ENCODE results near the gene MRPL10.
A peak's percentile ranks its signal among the peaks of the same experiment; 100 is the strongest.

MRPL10 gene

GRCh38 chr17:47844227-47844626 is 12.9 kb upstream of the MRPL10 start:
- Histone ChIP-seq H3K9ac (ENCODE audit: low read length) (no peak overlapping the region), H3K9me3 (ENCODE audit: low read length) (no peaks in the 10 kb centered on the region), H3K36me3 (ENCODE audit: insufficient read depth, low read length) (no peaks in the 10 kb centered on the region), H3K27ac (ENCODE audit: low read depth, low read length) (no peak overlapping the region), H3K4me3 (ENCODE audit: low read depth in 1 of 2, low read length in 2 of 2) (no peak overlapping the region), H3K4me1 (ENCODE audit: insufficient read depth, low read length) (peaks cover 21% of the 10 kb centered on the region), H3K27me3 (ENCODE audit: control insufficient read depth in 1 of 2, insufficient read depth in 2 of 2, low read length in 2 of 2) (peaks cover 16 to 45% of the 10 kb centered on the region in 2 donors)

- Histone ChIP-seq H3K9me3 (ENCODE audit: low read length) (no peaks in the 10 kb centered on the region), H3K9ac (ENCODE audit: low read length) (no peak overlapping the region), H3K36me3 (ENCODE audit: insufficient read depth, low read length) (peaks cover 5% of the 10 kb centered on the region), H3K27ac (ENCODE audit: low read depth, low read length) (no peak overlapping the region), H3K27me3 (ENCODE audit: control insufficient read depth in 1 of 2, insufficient read depth in 2 of 2, low read length in 2 of 2) (peaks cover 16 to 37% of the 10 kb centered on the region in 2 donors), H3K4me1 (ENCODE audit: insufficient read depth, low read length) (peaks cover 21% of the 10 kb centered on the region), H3K4me3 (ENCODE audit: low read depth in 1 of 2, low read length in 2 of 2) (no peak overlapping the region)
These were observed 12.0 kb upstream of the MRPL10 start for GRCh38 chr17:47843391-47843730.

GRCh38 chr17:47841488-47842291 is 10.3 kb upstream of the MRPL10 start:
- peak overlapping the region; percentile 49 for H3K9ac ChIP-seq (ENCODE audit: low read length)

GRCh38 chr17:47840742-47841487 is 9.6 kb upstream of the MRPL10 start, which contains the start of gene SCRN2:
Gene SCRN2, minus strand, starts transcription at chr17:47841273. Its CDS starts 430 bp downstream, at chr17:47840843.
- Histone ChIP-seq H3K9me3 (ENCODE audit: low read length) (no peaks in the 10 kb centered on the region), H3K27ac (ENCODE audit: low read depth, low read length) (peak within 1 kb of the TSS; percentile 82), H3K9ac (ENCODE audit: low read length) (peak within 1 kb of the TSS; percentile 49), H3K27me3 (ENCODE audit: control insufficient read depth in 1 of 2, insufficient read depth in 2 of 2, low read length in 2 of 2) (peaks cover 4 to 13% of the 10 kb centered on the region in 2 donors), H3K4me3 (ENCODE audit: low read depth in 1 of 2, low read length in 2 of 2) (peak within 1 kb of the TSS; percentile 59 to 89), H3K4me1 (ENCODE audit: insufficient read depth, low read length) (peaks cover 21% of the 10 kb centered on the region), H3K36me3 (ENCODE audit: insufficient read depth, low read length) (peaks cover 14% of the 10 kb centered on the region)

More at GRCh38 chr17:47841488-47842291, 10.3 kb upstream of the MRPL10 start:
- Histone ChIP-seq H3K9me3 (ENCODE audit: low read length) (no peaks in the 10 kb centered on the region), H3K27ac (ENCODE audit: low read depth, low read length) (peak overlapping the region; percentile 82), H3K36me3 (ENCODE audit: insufficient read depth, low read length) (peaks cover 10% of the 10 kb centered on the region), H3K27me3 (ENCODE audit: control insufficient read depth in 1 of 2, insufficient read depth in 2 of 2, low read length in 2 of 2) (peaks cover 11 to 20% of the 10 kb centered on the region in 2 donors), H3K4me3 (ENCODE audit: low read depth in 1 of 2, low read length in 2 of 2) (peak overlapping the region; percentile 59 to 89), H3K4me1 (ENCODE audit: insufficient read depth, low read length) (peaks cover 21% of the 10 kb centered on the region)

GRCh38 chr17:47840001-47840741 is 8.8 kb upstream of the MRPL10 start:
- Histone ChIP-seq H3K4me3 (ENCODE audit: low read depth in 1 of 2, low read length in 2 of 2) (peak overlapping the region; percentile 59 to 89), H3K27ac (ENCODE audit: low read depth, low read length) (peak overlapping the region; percentile 82), H3K27me3 (ENCODE audit: control insufficient read depth in 1 of 2, insufficient read depth in 2 of 2, low read length in 2 of 2) (peaks cover 0 to 6% of the 10 kb centered on the region in 2 donors), H3K9me3 (ENCODE audit: low read length) (no peaks in the 10 kb centered on the region), H3K4me1 (ENCODE audit: insufficient read depth, low read length) (peaks cover 21% of the 10 kb centered on the region), H3K36me3 (ENCODE audit: insufficient read depth, low read length) (peaks cover 18% of the 10 kb centered on the region), H3K9ac (ENCODE audit: low read length) (peak overlapping the region; percentile 49)

- Histone ChIP-seq H3K9ac (ENCODE audit: low read length) (no peak overlapping the region), H3K4me1 (ENCODE audit: insufficient read depth, low read length) (peaks cover 21% of the 10 kb centered on the region), H3K27ac (ENCODE audit: low read depth, low read length) (no peak overlapping the region), H3K9me3 (ENCODE audit: low read length) (no peaks in the 10 kb centered on the region), H3K36me3 (ENCODE audit: insufficient read depth, low read length) (peaks cover 18% of the 10 kb centered on the region), H3K4me3 (ENCODE audit: low read depth in 1 of 2, low read length in 2 of 2) (no peak overlapping the region), H3K27me3 (ENCODE audit: control insufficient read depth in 1 of 2, insufficient read depth in 2 of 2, low read length in 2 of 2) (no peaks in the 10 kb centered on the region)
These were observed 7.7 kb upstream of the MRPL10 start for GRCh38 chr17:47839071-47839470.

- no peaks in the 10 kb centered on the region for H3K27me3 ChIP-seq (ENCODE audit: control insufficient read depth in 1 of 2, insufficient read depth in 2 of 2, low read length in 2 of 2)
- no peak overlapping the region for H3K9ac ChIP-seq (ENCODE audit: low read length)
- H3K9me3 ChIP-seq (ENCODE audit: low read length): no peaks in the 10 kb centered on the region
- no peak overlapping the region for H3K27ac ChIP-seq (ENCODE audit: low read depth, low read length)
- H3K4me1 ChIP-seq (ENCODE audit: insufficient read depth, low read length): peaks cover 21% of the 10 kb centered on the region
- H3K36me3 ChIP-seq (ENCODE audit: insufficient read depth, low read length): peaks cover 18% of the 10 kb centered on the region
- H3K4me3 ChIP-seq (ENCODE audit: low read depth in 1 of 2, low read length in 2 of 2): no peak overlapping the region
These were observed 7.3 kb upstream of the MRPL10 start for GRCh38 chr17:47838636-47839035.

GRCh38 chr17:47837401-47838039 is 6.2 kb upstream of the MRPL10 start:
- Histone ChIP-seq H3K27ac (ENCODE audit: low read depth, low read length) (no peak overlapping the region), H3K9ac (ENCODE audit: low read length) (no peak overlapping the region), H3K36me3 (ENCODE audit: insufficient read depth, low read length) (peaks cover 18% of the 10 kb centered on the region), H3K27me3 (ENCODE audit: control insufficient read depth in 1 of 2, insufficient read depth in 2 of 2, low read length in 2 of 2) (no peaks in the 10 kb centered on the region), H3K9me3 (ENCODE audit: low read length) (no peaks in the 10 kb centered on the region), H3K4me1 (ENCODE audit: insufficient read depth, low read length) (peaks cover 21% of the 10 kb centered on the region), H3K4me3 (ENCODE audit: low read depth in 1 of 2, low read length in 2 of 2) (no peak overlapping the region)

- H3K36me3 ChIP-seq (ENCODE audit: insufficient read depth, low read length): peaks cover 18% of the 10 kb centered on the region
- no peak overlapping the region for H3K4me3 ChIP-seq (ENCODE audit: low read depth in 1 of 2, low read length in 2 of 2)
- no peaks in the 10 kb centered on the region for H3K9me3 ChIP-seq (ENCODE audit: low read length)
- H3K27ac ChIP-seq (ENCODE audit: low read depth, low read length): no peak overlapping the region
- H3K4me1 ChIP-seq (ENCODE audit: insufficient read depth, low read length): peaks cover 23% of the 10 kb centered on the region
- no peak overlapping the region for H3K9ac ChIP-seq (ENCODE audit: low read length)
- no peaks in the 10 kb centered on the region for H3K27me3 ChIP-seq (ENCODE audit: control insufficient read depth in 1 of 2, insufficient read depth in 2 of 2, low read length in 2 of 2)
These were observed 5.3 kb upstream of the MRPL10 start for GRCh38 chr17:47836601-47837000.

- Histone ChIP-seq H3K4me3 (ENCODE audit: low read depth in 1 of 2, low read length in 2 of 2) (no peak overlapping the region), H3K9me3 (ENCODE audit: low read length) (no peaks in the 10 kb centered on the region), H3K9ac (ENCODE audit: low read length) (no peak overlapping the region), H3K27me3 (ENCODE audit: control insufficient read depth in 1 of 2, insufficient read depth in 2 of 2, low read length in 2 of 2) (no peaks in the 10 kb centered on the region), H3K27ac (ENCODE audit: low read depth, low read length) (no peak overlapping the region), H3K36me3 (ENCODE audit: insufficient read depth, low read length) (peaks cover 18% of the 10 kb centered on the region), H3K4me1 (ENCODE audit: insufficient read depth, low read length) (peaks cover 20% of the 10 kb centered on the region)
These were observed 3.4 kb upstream of the MRPL10 start for GRCh38 chr17:47834756-47835155.

- peak overlapping the region; percentile 45 for H3K27ac ChIP-seq (ENCODE audit: low read depth, low read length)
- no peaks in the 10 kb centered on the region for H3K27me3 ChIP-seq (ENCODE audit: control insufficient read depth in 1 of 2, insufficient read depth in 2 of 2, low read length in 2 of 2)
- no peak overlapping the region for H3K9ac ChIP-seq (ENCODE audit: low read length)
- H3K4me3 ChIP-seq (ENCODE audit: low read depth in 1 of 2, low read length in 2 of 2): peak overlapping the region; percentile 43 to 99
- peaks cover 19% of the 10 kb centered on the region for H3K36me3 ChIP-seq (ENCODE audit: insufficient read depth, low read length)
- H3K9me3 ChIP-seq (ENCODE audit: low read length): no peaks in the 10 kb centered on the region
- peaks cover 17% of the 10 kb centered on the region for H3K4me1 ChIP-seq (ENCODE audit: insufficient read depth, low read length)
These were observed 590 bp upstream of the MRPL10 start for GRCh38 chr17:47831934-47832327.

Data from muscle layer of colon (tissue), 2 donors.